GM12874 (cell line): ENCODE data around the gene PLEKHM2.

ENCODE experiments used
- TF ChIP-seq, protein P1 (sequence below): IDR thresholded peaks from 2 replicates; pipeline ENCODE4 v1.5.1; 2011; ENCODE audit warnings: low read depth, mild to moderate bottlenecking, control low read depth, low read length, moderate library complexity; ENCODE audit not compliant: insufficient read depth

PLEKHM2 gene

GRCh38 chr1:15734296-15734695 lies 50.2 kb downstream of the PLEKHM2 start:
- TF ChIP-seq, protein P1, sequence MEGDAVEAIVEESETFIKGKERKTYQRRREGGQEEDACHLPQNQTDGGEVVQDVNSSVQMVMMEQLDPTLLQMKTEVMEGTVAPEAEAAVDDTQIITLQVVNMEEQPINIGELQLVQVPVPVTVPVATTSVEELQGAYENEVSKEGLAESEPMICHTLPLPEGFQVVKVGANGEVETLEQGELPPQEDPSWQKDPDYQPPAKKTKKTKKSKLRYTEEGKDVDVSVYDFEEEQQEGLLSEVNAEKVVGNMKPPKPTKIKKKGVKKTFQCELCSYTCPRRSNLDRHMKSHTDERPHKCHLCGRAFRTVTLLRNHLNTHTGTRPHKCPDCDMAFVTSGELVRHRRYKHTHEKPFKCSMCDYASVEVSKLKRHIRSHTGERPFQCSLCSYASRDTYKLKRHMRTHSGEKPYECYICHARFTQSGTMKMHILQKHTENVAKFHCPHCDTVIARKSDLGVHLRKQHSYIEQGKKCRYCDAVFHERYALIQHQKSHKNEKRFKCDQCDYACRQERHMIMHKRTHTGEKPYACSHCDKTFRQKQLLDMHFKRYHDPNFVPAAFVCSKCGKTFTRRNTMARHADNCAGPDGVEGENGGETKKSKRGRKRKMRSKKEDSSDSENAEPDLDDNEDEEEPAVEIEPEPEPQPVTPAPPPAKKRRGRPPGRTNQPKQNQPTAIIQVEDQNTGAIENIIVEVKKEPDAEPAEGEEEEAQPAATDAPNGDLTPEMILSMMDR: no peak

GRCh38 chr1:15734901-15735300 lies 50.8 kb downstream of the PLEKHM2 start:
- TF ChIP-seq, protein P1: no peak

GRCh38 chr1:15735304-15736037 lies 51.4 kb downstream of the PLEKHM2 start:
- TF ChIP-seq, protein P1: no peak

DNA sequence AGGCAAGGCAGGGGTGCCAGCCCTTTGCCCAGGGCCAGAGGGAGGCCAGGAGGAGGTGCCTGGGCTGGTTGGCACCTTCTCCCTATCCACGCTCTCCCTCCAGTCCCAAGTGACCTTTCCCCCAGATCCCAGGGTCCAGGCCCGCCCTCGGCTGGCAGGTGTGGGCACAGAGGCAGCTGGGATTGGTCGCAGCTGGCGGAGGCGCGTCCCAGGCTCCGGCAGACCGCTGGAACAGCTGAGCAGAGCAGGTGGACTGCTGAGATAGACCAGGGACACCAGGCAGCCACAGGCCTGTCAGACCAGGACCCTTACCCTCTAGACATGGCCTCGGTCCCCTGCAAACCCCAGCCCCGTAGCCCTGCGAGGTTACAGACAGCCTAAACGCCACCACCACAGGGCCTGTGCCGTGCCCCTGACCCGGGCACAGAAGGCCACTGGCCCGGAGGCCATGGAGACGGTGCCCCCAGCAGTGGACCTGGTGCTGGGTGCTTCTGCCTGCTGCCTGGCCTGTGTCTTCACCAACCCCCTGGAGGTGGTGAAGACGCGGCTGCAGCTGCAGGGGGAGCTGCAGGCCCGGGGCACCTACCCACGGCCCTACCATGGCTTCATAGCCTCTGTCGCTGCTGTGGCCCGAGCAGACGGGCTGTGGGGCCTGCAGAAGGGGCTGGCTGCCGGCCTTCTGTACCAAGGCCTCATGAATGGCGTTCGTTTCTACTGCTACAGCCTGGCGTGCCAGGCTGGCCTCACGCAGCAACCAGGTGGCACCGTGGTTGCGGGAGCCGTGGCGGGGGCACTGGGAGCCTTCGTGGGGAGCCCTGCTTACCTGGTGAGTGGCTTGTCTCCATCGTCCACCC lies 52.1 kb downstream of the PLEKHM2 start, which contains the start of gene SLC25A34:
TSS of gene SLC25A34 (plus strand) at position 221 of the 854 bp plus-strand sequence. CDS start at position 449, 228 bp downstream.
- TF ChIP-seq, protein P1: no peak

DNA sequence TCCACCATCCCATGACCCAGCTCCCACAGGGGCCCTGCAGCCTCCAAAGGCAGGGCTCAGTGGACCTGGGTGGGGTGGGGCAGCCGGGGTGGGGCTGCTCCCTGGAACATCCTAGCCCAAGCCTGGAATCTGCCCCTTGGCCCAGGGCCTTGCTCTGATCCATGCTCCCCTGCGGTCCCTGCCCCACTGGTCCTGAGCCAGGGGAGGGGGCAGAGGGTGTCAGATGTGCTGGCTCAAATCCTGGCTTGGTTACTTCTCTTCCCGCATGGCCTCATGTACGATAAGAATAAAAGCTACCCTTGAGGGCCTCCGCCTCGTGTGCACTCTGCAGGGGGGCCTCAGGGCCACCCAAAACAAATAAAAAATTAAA lies 52.8 kb downstream of the PLEKHM2 start:
- TF ChIP-seq, protein P1: no peak

- TF ChIP-seq, protein P1: no peak
These were observed 53.5 kb downstream of the PLEKHM2 start for GRCh38 chr1:15737324-15738319.
